Mucosa of descending colon (tissue), 3 donors: ENCODE results near the gene MADD. TPM values are rescaled to one million over a fixed set of nuclear protein-coding genes. Genes with fewer than 3 reads are reported as not detected.

Experiments
- ATAC-seq: fragments of 200-7000 bp; cut with Tn5 transposase; one replicate; pipeline ENCODE4 v1.9.1; 2020; ENCODE audit warnings: mild to moderate bottlenecking, moderate library complexity
- DNase-seq, 3 donors: peaks; one replicate each; pipeline ENCODE4 v3.0.0-alpha.2; 2020
- H3K36me3 ChIP-seq: fragments of 200-600 bp; one replicate; pipeline ENCODE4 v1.8.0; 2021; ENCODE audit warnings: low read depth, mild to moderate bottlenecking
- H3K4me1 ChIP-seq: fragments of 200-600 bp; one replicate; pipeline ENCODE4 v1.8.0; 2021; ENCODE audit warnings: low read depth, mild to moderate bottlenecking
- H3K4me3 ChIP-seq: fragments of 200-600 bp; one replicate; pipeline ENCODE4 v1.8.0; 2021; ENCODE audit warnings: mild to moderate bottlenecking
- H3K9me3 ChIP-seq: fragments of 200-600 bp; one replicate; pipeline ENCODE4 v1.8.0; 2021; ENCODE audit warnings: mild to moderate bottlenecking
- CTCF ChIP-seq: fragments of 200-600 bp; IDR thresholded peaks from one replicate; pipeline ENCODE4 v1.8.0; 2022; ENCODE audit warnings: antibody characterized with exemption, mild to moderate bottlenecking
- intact Hi-C, 2 donors: fragments of 100-400 bp; cut with DNase I in 1 of 2; cut with micrococcal nuclease in 1 of 2; formaldehyde crosslinking; loops; one replicate each; pipeline versions ENCODE4 v1.11.0 to v1.11.1; 2022; cut with DNase I, micrococcal nuclease
- long read RNA-seq, 2 donors: library from polyadenylated mRNA; unstranded; transcript quantifications; one replicate each; pipeline ENCODE4 v2.0.0, GENCODE V29; 2019 to 2021
- total RNA-seq, 3 donors: library from RNA; stranded (reverse); fragmentation: NEBNext Ultra II Directional in 2 of 3; extraction: Animal tissue kit (Norgen Biotek cat#: 25700) in 2 of 3; gene quantifications; one replicate each; pipeline versions ENCODE4 v1.2.1 to v1.2.4, GENCODE V29; 2021 to 2023
- donor health status: DM: no; HTN: no; CAD: no; lungs with moderate emphysema.
- donor health status: DM: no; HTN: no; CAD: no.
- donor health status: DM: no; HTN: yes; CAD: no.

MADD gene
- 10 to 100 TPM; 45.0 to 69.6 (median 67.3) TPM for total RNA-seq
- long read RNA-seq, donor 1, transcript MADD-216 (2 exons, 924 nt) = major isoform, 5 of 43 reads
- long read RNA-seq, donor 1, partial matches to known transcripts = 13 of 43 reads
- long read RNA-seq, donor 1, other reads (novel, unspliced or antisense) = 25 of 43 reads
- long read RNA-seq, donor 2, partial matches to known transcripts = 3 of 4 reads
- long read RNA-seq, donor 2, other reads (novel, unspliced or antisense) = 1 of 4 reads

GRCh38 chr11:47269829-47270305 is at the start of gene MADD:
Gene MADD (plus strand): TSS chr11:47270133.
- intact Hi-C loops = no loop called here
- DNase-seq (peak; percentile 87 to 94 (median 93)), ATAC-seq (peak; percentile 86)
- Histone ChIP-seq H3K4me3 (peak within 1 kb of the TSS; percentile 88), H3K4me1 (peaks cover 29% of the 10 kb centered on the region), H3K9me3 (no peaks in the 10 kb centered on the region), H3K36me3 (no peaks in the 10 kb centered on the region)
- no peak for TF ChIP-seq CTCF

GRCh38 chr11:47220401-47220821 is 49.5 kb upstream of the MADD start:
- Histone ChIP-seq H3K4me1 (peaks cover 17% of the 10 kb centered on the region), H3K36me3 (no peaks in the 10 kb centered on the region), H3K4me3 (no peak overlapping the region), H3K9me3 (no peaks in the 10 kb centered on the region)
- no peak for TF ChIP-seq CTCF
- no peak for DNase-seq
- intact Hi-C loops = no loop called here
- ATAC-seq = peak; percentile 29

GRCh38 chr11:47222696-47223095 is 47.2 kb upstream of the MADD start:
- intact Hi-C loops = no loop called here
- Histone ChIP-seq H3K36me3 (no peaks in the 10 kb centered on the region), H3K9me3 (no peaks in the 10 kb centered on the region), H3K4me1 (no peaks in the 10 kb centered on the region), H3K4me3 (no peak overlapping the region)
- DNase-seq (no peak), ATAC-seq (no peak)
- TF ChIP-seq CTCF = no peak

GRCh38 chr11:47225552-47226400 is 44.2 kb upstream of the MADD start:
- TF ChIP-seq CTCF = no peak
- Histone ChIP-seq H3K4me3 (no peak overlapping the region), H3K36me3 (no peaks in the 10 kb centered on the region), H3K4me1 (no peaks in the 10 kb centered on the region), H3K9me3 (no peaks in the 10 kb centered on the region)
- DNase-seq (no peak), ATAC-seq (peak; percentile 29)
- intact Hi-C loops = no loop called here

- no peak for TF ChIP-seq CTCF
- H3K4me1 ChIP-seq = no peaks in the 10 kb centered on the region
- intact Hi-C loops = no loop called here
- no peaks in the 10 kb centered on the region for H3K36me3 ChIP-seq
- DNase-seq (no peak), ATAC-seq (no peak)
- no peak overlapping the region for H3K4me3 ChIP-seq
- H3K9me3 ChIP-seq = no peaks in the 10 kb centered on the region
Observed at GRCh38 chr11:47229161-47229560, 40.8 kb upstream of the MADD start.
